ENCODE measurements around the gene ANKMY1.

The ANKMY1 gene

DNA sequence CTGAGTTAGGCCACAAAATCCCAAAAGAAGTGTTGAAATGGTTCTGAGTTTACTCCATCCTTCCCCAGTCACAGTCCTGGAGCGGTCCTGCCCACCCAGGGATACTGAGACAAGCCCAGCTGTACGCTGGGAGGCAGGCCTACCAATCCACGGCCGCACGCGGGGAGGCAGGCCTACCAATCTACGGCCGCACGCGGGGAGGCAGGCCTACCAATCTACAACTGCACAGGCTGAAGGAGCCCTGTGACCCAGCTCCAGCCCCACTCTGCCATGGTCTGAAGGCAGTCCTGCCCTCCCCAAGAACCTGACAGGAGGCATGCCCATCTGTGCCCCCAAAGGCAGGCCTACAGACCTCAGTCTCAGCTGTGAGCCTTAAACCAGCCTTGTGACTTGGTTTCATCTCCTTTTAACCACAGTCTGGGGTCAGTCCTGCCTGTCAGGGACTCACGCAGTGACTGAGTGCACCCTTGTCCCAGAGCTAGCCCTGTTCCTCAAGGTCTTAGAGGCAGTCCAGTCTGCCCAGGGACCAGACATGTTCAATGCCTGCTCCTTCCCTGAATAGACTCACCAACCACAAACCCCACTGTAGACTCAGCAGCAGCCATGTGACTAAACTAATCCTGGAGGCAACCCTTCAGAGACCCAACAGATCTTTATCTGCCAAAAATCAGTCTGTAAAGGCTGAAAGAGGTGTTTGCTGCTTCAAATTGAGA is 85.6 kb downstream of the ANKMY1 start:
- no peak for DNase-seq (ENCODE audit: low read depth)

DNA sequence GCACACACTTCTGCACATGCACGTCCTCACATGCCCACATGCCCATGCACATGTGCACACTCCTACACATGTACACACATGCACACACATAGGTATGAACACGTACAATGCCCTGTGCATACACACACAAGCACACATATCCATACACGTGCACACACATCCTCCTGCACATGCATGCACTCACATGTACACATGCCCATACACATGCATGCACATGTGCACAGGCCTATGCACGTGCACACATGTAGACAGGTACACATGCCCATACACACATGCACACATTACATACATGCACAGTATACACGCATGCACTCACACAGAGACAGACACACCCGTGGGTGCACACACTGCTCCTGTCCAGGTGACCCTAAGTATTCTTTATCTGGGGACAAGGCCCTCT is 88.0 kb downstream of the ANKMY1 start:
- no peak for DNase-seq (ENCODE audit: low read depth)

DNA sequence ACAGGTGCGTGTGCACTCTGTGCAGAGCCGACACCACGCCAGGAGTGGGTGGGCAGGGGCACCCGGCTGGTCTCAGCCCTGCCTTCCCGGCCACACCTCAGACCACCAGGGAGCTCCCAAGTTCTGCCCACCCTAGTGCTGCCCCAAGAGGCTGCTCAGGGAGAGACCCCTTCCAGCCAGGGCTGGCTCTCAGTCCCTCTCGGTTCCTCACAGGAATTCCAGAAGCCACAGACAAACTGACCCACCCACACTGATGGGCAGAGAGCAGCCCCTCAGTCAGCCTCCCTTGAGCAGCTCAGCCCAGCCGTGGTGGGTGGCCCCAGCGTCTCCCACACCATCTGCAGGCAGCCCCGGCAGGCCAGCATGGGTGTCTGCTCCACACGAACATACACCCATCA is 88.5 kb downstream of the ANKMY1 start:
- DNase-seq (ENCODE audit: low read depth), result no peak

DNA sequence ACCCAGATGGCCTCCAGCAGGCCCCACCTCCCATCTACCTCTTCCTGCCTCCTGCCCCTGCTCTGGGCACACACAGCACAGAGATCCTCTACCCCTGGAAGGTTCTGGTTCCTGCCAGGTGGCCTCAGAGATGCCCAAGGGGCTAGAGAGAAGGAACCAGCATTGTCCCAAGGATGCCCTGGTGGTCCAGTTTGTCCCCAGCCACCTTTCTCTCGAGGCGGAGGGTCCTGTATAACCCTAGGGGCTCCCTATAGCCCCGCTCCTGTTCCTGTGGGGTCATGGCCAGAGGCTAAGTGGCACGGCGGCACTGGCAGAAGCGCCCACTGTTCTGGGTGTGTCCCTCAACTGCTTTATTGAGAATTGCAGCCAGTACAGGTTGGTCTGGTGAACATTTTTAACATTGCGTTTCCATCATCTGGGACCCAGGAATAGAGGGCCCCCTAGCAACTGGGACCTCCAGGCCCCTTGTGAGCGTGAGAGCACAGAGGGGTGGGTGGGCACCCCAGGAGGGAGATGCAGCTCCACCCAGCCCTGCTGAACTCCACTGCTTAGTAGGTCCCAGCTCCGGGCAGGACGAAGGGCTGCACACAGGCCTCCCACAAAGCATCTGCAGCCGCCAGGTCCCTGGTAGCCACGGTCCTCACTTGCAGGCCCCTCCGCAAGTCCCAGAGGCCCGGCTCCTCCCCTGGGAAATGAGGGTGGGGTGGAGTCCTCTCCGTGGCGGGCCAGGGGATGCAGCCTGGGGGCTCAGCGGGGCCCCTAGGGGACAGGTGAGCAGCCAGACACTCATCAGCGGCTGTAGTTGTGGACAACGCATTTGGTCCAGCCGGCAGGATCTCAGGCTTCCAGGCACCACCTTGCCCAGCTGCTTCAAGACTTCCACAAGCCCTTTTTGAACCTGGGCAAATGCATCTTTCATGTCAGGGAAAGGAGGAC is 89.2 kb downstream of the ANKMY1 start:
- no peak for DNase-seq (ENCODE audit: low read depth)

DNA sequence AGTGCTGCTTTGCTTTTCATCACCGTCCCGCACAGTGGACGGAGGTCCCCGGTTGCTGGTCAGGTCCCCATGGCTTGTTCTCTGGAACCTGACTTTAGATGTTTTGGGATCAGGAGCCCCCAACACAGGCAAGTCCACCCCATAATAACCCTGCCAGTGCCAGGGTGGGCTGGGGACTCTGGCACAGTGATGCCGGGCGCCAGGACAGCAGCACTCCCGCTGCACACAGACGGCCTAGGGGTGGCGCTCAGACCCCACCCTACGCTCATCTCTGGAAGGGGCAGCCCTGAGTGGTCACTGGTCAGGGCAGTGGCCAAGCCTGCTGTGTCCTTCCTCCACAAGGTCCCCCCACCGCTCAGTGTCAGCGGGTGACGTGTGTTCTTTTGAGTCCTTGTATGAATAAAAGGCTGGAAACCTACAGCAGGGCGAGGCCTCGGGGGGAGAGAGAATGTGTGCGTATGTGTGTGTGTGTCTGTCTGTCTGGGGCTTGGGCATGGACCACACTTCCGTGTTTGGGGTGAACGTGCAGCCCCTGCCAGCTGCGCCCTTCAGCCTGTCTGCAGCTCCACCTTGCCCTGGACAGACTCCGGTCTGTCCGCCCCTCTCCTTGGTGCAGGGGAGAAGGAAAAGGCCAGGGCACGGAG is 90.0 kb downstream of the ANKMY1 start:
- DNase-seq (ENCODE audit: low read depth), result no peak

DNA sequence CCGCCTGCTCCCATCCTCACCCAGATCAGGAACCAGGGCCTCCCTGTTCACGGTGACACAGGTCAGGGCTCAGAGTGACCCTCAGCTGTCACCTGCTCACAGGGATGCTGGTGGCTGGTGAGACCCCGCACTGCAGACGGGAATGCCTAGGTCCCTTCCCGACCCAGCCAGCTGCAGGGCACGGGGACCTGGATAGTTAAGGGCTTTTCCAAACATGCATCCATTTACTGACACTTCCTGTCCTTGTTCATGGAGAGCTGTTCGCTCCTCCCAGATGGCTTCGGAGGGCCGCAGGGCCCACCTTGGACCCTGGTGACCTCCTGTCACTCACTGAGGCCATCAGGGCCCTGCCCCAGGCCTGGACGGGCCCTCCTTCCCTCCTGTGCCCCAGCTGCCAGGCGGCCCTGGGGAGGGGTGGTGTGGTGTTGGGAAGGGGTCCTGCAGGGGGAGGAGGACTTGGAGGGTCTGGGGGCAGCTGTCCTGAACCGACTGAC is 90.6 kb downstream of the ANKMY1 start:
- no peak for DNase-seq (ENCODE audit: low read depth)

DNA sequence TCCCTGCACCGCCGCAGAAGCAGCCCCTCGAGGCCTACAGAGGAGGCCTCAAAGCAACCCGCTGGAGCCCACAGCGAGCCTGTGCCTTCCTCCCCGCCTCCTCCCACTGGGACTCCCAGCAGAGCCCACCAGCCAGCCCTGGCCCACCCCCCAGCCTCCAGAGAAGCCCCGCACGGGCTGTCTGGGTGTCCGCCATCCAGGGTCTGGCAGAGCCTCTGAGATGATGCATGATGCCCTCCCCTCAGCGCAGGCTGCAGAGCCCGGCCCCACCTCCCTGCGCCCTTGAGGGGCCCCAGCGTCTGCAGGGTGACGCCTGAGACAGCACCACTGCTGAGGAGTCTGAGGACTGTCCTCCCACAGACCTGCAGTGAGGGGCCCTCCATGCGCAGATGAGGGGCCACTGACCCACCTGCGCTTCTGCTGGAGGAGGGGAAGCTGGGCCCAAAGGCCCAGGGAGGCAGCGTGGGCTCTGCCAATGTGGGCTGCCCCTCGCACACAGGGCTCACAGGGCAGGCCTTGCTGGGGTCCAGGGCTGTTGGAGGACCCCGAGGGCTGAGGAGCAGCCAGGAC is 91.1 kb downstream of the ANKMY1 start:
- DNase-seq (ENCODE audit: low read depth), result no peak

DNA sequence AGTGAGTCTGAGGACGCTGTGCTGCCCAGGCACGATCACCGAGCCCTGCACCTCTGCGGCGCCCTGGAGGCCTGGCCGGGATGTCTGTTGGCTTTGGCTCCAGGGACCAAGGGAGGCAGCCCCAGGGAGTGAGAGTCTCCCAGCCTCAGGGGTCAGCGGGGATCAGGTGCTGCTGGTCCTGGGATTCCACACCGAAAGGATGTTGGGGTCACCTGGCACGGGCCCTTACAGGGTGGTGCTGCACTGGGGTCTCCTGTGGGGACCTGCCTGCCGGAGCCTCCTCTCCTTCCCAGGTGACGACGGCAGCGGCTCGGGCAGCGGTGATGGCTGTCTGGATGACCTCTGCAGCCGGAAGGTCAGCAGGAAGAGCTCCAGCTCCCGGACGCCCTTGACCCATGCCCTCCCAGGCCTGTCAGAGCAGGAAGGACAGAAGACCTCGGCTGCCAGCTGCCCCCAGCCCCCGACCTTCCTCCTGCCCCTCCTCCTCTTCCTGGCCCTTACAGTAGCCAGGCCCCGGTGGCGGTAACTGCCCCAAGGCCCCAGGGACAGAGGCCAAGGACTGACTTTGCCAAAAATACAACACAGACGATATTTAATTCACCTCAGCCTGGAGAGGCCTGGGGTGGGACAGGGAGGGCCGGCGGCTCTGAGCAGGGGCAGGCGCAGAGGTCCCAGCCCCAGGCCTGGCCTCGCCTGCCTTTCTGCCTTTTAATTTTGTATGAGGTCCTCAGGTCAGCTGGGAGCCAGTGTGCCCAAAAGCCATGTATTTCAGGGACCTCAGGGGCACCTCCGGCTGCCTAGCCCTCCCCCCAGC is 91.8 kb downstream of the ANKMY1 start:
- DNase-seq (ENCODE audit: low read depth), result no peak

DNA sequence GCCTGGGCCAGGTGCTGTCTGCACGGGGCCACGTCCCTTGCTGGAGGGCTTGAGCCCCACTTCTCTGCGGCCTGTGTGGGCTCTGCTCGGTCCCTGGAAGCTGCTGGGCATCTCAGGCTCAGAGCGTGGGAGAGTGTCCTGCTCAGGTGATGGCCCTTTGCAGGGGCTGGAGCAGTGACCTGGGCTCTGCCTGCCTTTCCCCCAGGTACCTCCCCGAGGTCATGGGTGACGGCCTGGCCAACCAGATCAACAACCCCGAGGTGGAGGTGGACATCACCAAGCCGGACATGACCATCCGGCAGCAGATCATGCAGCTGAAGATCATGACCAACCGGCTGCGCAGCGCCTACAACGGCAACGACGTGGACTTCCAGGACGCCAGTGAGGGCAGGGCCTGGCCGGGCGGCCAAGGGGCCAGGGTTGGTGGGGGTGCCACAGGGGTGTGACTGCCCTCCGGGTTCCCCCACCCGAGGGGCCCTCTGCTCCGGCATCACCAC is 92.5 kb downstream of the ANKMY1 start:
- no peak for DNase-seq (ENCODE audit: low read depth)

DNA sequence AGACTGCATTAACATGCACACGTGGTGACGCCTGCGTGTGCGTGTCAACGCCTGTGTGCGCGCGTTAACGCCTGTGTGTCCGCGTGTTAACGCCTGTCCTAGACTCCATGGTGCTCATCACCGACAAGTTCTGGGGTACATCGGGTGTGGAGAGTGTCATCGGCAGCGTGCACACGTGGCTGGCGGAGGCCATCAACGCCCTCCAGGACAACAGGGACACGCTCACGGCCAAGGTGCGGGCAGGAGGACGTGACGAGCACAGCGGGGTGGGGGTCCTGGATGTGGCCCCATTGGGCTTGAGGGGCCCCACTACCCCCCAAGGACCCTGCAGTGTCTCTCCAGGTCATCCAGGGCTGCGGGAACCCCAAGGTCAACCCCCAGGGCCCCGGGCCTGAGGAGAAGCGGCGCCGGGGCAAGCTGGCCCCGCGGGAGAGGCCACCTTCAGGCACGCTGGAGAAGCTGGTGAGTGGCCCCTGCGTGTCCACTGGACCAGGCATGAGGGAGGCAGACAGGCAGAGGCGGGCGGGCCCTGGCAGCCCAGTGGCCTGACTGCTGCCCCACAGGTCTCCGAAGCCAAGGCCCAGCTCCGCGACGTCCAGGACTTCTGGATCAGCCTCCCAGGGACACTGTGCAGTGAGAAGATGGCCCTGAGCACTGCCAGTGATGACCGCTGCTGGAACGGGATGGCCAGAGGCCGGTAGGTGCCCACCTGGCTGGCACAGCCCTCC is 93.1 kb downstream of the ANKMY1 start:
- no peak for DNase-seq (ENCODE audit: low read depth)

DNA sequence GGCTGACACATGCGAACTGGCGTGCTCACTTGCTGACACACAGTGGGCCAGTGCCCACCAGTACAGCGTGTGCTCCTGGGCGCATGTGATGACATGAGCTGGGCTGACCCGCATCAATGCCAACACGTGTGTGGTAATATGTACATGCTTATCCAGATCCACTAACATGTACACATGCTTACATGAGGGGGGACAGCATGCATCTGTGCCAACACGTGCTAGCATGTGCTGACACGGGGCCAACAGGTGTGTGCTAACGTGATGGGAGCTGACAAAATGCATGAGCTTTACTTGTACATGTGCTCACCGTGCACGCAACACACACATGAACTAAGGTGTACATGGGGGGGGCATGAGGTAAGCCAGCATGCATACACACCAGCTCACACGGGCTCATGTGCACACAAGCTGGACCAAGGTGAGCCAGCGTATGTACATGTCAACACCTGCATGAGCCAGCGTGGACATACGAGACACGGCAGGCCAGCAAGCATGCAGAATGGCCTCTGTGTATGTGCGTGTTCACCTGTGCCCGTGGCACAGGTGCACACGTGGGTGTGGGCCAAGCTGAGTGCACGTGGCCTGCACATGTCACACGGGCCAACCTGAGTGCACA is 93.8 kb downstream of the ANKMY1 start:
- DNase-seq (ENCODE audit: low read depth), result no peak

DNA sequence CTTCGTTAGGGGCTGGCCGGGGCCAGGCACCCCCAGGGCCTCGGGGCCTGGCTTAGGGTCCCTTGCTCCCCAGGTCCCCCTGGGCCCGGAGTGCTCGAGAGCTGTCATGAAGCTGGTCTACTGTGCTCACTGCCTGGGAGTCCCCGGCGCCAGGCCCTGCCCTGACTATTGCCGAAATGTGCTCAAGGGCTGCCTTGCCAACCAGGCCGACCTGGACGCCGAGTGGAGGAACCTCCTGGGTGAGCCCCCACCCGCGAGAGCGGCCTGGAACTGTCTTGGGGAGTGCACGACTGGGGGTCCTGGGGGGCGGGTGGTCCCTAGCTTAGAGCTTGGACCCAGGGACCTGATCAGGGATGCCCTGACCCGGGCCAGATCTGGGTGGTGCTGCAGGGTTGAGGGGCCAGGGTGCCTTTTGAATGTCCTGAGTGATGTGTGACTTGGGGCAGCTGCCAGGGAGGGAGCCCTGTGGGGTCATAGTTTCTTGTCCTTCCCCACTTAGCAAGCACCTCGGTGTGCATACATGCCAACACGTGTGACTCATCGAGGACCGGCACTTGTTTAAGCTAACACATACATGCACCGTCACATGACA is 94.4 kb downstream of the ANKMY1 start:
- DNase-seq (ENCODE audit: low read depth), result no peak

DNA sequence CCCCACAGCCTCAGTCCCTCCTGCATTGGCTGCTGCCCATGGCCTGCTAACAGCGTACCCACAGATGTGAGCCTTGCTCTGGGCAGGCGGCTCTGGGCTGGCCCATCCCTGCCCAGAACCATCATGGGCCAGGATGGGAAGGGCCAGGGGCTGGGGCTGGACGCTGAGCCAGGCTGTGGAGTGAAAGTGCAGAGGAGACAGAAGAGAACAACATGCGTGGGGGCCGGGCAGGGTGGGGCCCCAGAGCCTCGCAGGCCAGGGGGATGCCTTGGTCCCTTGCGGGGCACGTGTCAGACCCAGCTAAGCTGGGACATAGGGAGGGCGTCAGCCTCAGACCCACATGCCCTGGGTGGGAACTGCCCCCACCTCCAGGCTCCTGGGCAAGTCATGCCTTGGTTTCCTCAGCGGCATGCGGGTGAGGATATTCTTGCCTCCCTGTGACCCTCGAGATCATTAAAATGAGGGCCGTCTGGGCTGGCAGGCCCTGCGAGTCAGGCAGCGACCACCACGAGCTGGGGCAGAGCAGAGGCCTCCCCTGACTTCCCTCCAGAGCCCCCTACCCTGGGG is 95.0 kb downstream of the ANKMY1 start:
- no peak for DNase-seq (ENCODE audit: low read depth)

DNA sequence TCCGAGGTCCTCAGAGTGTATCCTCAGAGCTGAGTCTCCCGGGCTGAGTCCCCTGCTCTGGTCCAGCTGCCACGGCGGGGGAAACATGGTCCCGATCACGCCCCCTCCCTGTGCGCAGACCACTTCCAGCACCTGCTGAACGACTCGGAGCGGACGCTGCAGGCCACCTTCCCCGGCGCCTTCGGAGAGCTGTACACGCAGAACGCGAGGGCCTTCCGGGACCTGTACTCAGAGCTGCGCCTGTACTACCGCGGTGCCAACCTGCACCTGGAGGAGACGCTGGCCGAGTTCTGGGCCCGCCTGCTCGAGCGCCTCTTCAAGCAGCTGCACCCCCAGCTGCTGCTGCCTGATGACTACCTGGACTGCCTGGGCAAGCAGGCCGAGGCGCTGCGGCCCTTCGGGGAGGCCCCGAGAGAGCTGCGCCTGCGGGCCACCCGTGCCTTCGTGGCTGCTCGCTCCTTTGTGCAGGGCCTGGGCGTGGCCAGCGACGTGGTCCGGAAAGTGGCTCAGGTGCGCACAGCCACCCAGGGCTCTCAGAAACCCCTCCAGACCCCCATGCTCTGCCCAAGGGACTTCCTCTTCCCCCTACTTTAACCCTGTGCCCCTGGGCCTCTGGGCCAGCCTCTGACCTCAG is 95.6 kb downstream of the ANKMY1 start:
- no peak for DNase-seq (ENCODE audit: low read depth)

DNA sequence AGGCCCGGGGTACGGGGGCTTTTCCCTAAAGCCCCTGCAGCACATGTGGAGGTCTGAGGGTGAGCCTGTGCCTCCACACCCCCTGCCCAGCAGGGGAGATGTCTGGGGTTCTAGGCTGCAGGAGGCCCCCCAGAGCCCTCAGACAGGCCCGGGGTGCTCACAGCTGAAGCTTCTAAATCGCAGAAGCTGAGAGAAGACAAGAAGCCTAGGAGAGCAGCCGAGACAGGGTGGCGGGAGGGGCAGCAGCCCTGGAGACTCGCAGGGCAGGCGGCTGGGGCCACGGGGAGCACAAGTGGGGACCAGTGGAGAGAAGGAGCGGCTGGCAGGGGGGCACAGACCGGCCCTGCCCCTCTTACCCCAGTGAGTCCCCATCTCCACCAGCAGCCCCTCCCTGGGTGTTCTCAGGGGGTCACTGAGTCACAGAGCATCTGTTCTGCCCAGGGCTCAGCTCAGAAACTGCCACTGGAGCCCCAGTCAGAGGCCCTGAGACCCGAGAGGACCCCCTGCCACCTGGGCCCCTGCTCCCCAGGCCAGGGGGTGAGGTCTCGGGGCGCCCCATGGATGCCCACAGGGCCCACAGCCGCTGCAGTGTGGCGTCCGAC is 96.2 kb downstream of the ANKMY1 start:
- DNase-seq (ENCODE audit: low read depth), result no peak

DNA sequence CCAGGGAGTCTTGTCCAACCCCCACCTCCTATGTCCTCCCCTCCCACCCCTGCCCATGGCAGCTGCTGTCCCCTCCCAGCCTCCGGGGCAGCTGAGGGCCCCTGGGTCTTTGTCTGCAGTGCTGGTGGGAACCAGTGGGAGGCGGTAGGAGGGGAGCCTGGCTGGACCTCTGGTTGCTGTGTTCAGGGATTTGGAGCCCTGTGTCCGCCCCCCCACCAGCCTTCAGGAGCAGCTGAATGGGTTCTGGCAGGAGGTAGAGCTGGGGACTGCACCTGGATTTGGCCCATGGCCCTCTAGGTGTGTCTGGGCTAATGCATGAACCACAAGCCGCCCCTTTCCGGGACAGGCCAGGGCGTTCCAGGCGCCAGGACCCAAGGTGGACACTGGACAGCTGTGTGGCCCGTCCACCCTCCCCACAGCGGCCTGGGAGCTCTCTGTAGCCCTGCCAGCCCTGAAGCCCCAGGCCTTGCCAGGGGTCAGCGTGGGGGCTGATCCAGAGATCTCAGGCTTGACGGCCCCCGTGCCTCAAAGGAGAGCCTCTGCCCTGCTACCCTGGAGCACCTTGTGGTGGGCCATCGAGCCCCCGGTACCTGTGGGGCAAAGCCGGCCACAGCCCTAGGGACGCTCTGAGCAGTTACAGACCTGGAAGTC is 96.9 kb downstream of the ANKMY1 start:
- no peak for DNase-seq (ENCODE audit: low read depth)

DNA sequence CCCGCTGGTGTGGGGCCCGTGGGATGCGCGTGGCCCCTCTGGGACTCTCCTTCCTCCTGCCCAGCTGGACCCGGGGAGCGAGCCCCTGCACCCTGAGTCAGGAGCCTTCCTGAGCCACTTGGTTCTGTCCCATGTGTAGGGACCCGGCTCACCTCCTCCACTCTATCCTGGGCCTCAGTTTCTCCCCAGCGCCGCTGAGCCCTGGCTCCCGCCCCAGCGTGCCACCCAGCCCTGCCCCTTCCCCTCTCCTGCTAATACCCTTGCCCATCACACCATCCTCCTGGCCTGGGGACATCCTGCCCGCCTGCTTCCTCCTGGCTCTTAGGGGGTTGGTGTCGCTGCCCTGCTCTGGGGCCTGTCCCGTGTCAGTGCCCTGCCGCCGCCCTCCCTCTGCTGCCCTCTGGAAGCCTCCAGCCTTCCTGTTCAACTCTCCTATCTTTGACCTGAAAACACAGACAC is 97.5 kb downstream of the ANKMY1 start:
- DNase-seq (ENCODE audit: low read depth), result no peak
